ENCODE data around the gene MAN1B1. TPM values are rescaled to one million over a fixed set of nuclear protein-coding genes. Genes with fewer than 3 reads are reported as not detected.
A peak's percentile ranks its signal among the peaks of the same experiment; 100 is the strongest.

The MAN1B1 gene
- total RNA-seq, 1 donor from 2014 or later: 109 TPM

DNA sequence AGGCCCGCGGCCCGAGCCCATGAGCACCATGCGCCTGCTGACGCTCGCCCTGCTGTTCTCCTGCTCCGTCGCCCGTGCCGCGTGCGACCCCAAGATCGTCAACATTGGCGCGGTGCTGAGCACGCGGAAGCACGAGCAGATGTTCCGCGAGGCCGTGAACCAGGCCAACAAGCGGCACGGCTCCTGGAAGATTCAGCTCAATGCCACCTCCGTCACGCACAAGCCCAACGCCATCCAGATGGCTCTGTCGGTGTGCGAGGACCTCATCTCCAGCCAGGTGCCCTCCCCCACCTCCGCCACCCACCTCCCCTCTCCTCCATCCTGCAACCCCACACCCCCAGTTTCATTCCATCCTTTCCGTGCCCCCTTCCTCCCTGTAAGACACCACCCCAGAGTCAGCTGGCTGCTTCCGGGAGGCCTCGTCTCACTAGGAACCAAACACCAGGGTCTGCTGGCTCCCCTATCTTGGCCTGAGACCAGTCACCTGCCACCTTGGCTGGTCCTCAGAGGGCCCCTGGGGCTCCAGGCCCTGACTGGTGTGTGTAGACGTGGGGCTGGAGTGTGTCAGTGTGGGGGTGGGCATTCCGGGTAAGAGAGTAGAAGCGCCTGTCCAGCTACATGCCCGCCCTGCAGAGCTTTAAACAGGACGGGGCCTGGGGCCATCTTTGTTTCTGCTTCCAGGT, 52.8 kb downstream of the MAN1B1 start:
- Mint-ChIP-seq H3K4me3 (ENCODE audit: unreplicated experiment) (no peak overlapping the region), H3K27me3 (ENCODE audit: unreplicated experiment) (peaks cover 35% of the 10 kb centered on the region), H3K36me3 (ENCODE audit: unreplicated experiment) (no peaks in the 10 kb centered on the region), H3K9me3 (ENCODE audit: unreplicated experiment) (no peaks in the 10 kb centered on the region), H3K27ac (ENCODE audit: unreplicated experiment) (no peak overlapping the region), H3K4me1 (ENCODE audit: unreplicated experiment) (no peaks in the 10 kb centered on the region)
- DNase-seq (ENCODE audit: extremely low spot score, unreplicated experiment): peak; percentile 79
- no peak for TF ChIP-seq CTCF (IDR thresholded peaks at IDR 0.05)

- no peaks in the 10 kb centered on the region for H3K36me3 Mint-ChIP-seq (ENCODE audit: unreplicated experiment)
- peaks cover 35% of the 10 kb centered on the region for H3K27me3 Mint-ChIP-seq (ENCODE audit: unreplicated experiment)
- no peak overlapping the region for H3K27ac Mint-ChIP-seq (ENCODE audit: unreplicated experiment)
- no peak for TF ChIP-seq CTCF (IDR thresholded peaks at IDR 0.05)
- H3K4me3 Mint-ChIP-seq (ENCODE audit: unreplicated experiment): no peak overlapping the region
- DNase-seq (ENCODE audit: extremely low spot score, unreplicated experiment): peak; percentile 77
- no peaks in the 10 kb centered on the region for H3K4me1 Mint-ChIP-seq (ENCODE audit: unreplicated experiment)
- no peaks in the 10 kb centered on the region for H3K9me3 Mint-ChIP-seq (ENCODE audit: unreplicated experiment)
Observed at GRCh38 chr9:137140151-137141012, 53.6 kb downstream of the MAN1B1 start.

DNA sequence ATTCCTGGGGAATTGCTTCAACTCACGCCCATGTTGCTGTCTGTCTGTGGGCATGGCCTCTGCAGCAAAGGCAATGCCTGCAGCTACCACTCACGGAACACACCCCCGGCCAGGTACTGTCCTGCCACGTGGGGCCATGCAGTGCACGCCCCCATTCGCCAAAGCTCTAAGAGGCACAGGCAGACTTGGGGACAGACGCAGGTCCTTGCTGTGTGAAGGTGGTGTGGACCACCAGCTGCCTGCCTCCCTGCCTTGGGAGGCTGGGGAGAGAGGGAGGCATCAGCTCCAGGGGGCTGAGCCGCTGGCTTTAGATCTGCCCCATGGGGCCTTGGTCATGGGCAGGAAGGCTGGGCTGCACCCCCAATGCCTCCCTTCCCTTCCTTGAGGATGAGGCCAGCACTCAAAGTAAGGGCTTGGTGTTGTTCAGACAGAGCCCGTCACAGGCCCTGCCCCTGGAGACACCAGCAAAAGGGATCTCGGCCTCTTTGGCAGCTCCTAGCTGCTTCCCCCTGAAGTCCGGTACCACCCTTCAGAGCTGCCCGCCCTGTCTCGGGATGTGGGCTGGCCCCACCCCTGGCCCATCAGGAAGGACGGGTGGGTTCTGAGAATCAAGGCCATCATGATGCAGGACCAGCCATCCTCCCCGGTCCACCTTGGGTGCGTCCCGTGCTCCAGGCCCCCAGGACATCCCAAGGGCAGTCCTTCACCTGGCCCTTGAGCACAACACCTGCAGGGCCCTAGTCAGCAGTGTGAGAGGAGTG, 54.4 kb downstream of the MAN1B1 start:
- peak; percentile 80 for DNase-seq (ENCODE audit: extremely low spot score, unreplicated experiment)

GRCh38 chr9:137141976-137142936, 55.5 kb downstream of the MAN1B1 start:
- Mint-ChIP-seq H3K4me3 (ENCODE audit: unreplicated experiment) (no peak overlapping the region), H3K4me1 (ENCODE audit: unreplicated experiment) (no peaks in the 10 kb centered on the region), H3K27me3 (ENCODE audit: unreplicated experiment) (peaks cover 30% of the 10 kb centered on the region), H3K9me3 (ENCODE audit: unreplicated experiment) (no peaks in the 10 kb centered on the region), H3K36me3 (ENCODE audit: unreplicated experiment) (no peaks in the 10 kb centered on the region), H3K27ac (ENCODE audit: unreplicated experiment) (no peak overlapping the region)
- DNase-seq (ENCODE audit: extremely low spot score, unreplicated experiment): no peak
- TF ChIP-seq CTCF (IDR thresholded peaks at IDR 0.05): no peak

More for the DNA sequence above, 54.4 kb downstream of the MAN1B1 start:
- Mint-ChIP-seq H3K27ac (ENCODE audit: unreplicated experiment) (no peak overlapping the region), H3K27me3 (ENCODE audit: unreplicated experiment) (peaks cover 32% of the 10 kb centered on the region), H3K4me1 (ENCODE audit: unreplicated experiment) (no peaks in the 10 kb centered on the region), H3K4me3 (ENCODE audit: unreplicated experiment) (no peak overlapping the region), H3K36me3 (ENCODE audit: unreplicated experiment) (no peaks in the 10 kb centered on the region), H3K9me3 (ENCODE audit: unreplicated experiment) (no peaks in the 10 kb centered on the region)
- no peak for TF ChIP-seq CTCF (IDR thresholded peaks at IDR 0.05)
